WTC11 (cell line): ENCODE measurements around the gene PAM.

ENCODE experiments used
- FOXJ3 ChIP-seq: sonication (generic); formaldehyde crosslinking; IDR thresholded peaks from 2 replicates; pipeline ENCODE4 v1.9.0; 2021; ENCODE audit warnings: missing genetic modification reagents, mild to moderate bottlenecking, borderline replicate concordance
- ZNF121 ChIP-seq: sonication (generic); formaldehyde crosslinking; IDR thresholded peaks from 2 replicates; pipeline ENCODE4 v1.8.0; 2023; ENCODE audit warnings: missing genetic modification reagents
- TF ChIP-seq, protein P1 (sequence below): sonication (generic); formaldehyde crosslinking; IDR thresholded peaks from 2 replicates; pipeline ENCODE4 v1.8.1; 2023; ENCODE audit warnings: mild to moderate bottlenecking, missing genetic modification reagents, borderline replicate concordance
- TF ChIP-seq, protein P2 (sequence below): fragments of 200-600 bp; IDR thresholded peaks from 2 replicates; pipeline ENCODE4 v1.8.0; 2022; ENCODE audit warnings: antibody characterized with exemption

DNA sequence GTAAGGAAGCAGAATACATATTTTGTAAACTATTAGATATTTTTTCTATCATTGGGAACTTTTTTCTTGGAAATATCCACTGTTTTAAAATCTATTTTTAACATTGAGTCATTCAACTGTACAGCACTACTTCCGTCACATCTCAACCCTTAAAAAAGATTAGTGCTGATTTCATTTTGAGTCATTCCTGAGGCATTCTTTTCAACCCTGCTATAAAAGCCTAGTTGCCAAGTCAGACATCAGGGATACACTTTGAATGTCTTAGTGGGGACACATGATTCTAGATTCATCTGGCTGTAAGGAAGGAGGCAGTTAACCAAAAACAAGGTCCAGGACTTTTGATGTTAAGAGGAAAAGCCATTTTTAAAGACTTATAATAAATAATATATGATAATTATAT, 203.9 kb downstream of the PAM start:
- TF ChIP-seq, protein P1, sequence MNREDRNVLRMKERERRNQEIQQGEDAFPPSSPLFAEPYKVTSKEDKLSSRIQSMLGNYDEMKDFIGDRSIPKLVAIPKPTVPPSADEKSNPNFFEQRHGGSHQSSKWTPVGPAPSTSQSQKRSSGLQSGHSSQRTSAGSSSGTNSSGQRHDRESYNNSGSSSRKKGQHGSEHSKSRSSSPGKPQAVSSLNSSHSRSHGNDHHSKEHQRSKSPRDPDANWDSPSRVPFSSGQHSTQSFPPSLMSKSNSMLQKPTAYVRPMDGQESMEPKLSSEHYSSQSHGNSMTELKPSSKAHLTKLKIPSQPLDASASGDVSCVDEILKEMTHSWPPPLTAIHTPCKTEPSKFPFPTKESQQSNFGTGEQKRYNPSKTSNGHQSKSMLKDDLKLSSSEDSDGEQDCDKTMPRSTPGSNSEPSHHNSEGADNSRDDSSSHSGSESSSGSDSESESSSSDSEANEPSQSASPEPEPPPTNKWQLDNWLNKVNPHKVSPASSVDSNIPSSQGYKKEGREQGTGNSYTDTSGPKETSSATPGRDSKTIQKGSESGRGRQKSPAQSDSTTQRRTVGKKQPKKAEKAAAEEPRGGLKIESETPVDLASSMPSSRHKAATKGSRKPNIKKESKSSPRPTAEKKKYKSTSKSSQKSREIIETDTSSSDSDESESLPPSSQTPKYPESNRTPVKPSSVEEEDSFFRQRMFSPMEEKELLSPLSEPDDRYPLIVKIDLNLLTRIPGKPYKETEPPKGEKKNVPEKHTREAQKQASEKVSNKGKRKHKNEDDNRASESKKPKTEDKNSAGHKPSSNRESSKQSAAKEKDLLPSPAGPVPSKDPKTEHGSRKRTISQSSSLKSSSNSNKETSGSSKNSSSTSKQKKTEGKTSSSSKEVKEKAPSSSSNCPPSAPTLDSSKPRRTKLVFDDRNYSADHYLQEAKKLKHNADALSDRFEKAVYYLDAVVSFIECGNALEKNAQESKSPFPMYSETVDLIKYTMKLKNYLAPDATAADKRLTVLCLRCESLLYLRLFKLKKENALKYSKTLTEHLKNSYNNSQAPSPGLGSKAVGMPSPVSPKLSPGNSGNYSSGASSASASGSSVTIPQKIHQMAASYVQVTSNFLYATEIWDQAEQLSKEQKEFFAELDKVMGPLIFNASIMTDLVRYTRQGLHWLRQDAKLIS (CRISPR knock-in tag): no peak
- TF ChIP-seq, protein P2, sequence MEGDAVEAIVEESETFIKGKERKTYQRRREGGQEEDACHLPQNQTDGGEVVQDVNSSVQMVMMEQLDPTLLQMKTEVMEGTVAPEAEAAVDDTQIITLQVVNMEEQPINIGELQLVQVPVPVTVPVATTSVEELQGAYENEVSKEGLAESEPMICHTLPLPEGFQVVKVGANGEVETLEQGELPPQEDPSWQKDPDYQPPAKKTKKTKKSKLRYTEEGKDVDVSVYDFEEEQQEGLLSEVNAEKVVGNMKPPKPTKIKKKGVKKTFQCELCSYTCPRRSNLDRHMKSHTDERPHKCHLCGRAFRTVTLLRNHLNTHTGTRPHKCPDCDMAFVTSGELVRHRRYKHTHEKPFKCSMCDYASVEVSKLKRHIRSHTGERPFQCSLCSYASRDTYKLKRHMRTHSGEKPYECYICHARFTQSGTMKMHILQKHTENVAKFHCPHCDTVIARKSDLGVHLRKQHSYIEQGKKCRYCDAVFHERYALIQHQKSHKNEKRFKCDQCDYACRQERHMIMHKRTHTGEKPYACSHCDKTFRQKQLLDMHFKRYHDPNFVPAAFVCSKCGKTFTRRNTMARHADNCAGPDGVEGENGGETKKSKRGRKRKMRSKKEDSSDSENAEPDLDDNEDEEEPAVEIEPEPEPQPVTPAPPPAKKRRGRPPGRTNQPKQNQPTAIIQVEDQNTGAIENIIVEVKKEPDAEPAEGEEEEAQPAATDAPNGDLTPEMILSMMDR: no peak
- TF ChIP-seq FOXJ3 (CRISPR knock-in tag) (no peak), ZNF121 (no peak)
